ENCODE measurements around the gene MYPOP. TPM values are rescaled to one million over a fixed set of nuclear protein-coding genes. Genes with fewer than 3 reads are reported as not detected.
"Not testable (repeated sequence)": the region's sequence is repeated elsewhere in the genome, so short reads cannot be mapped to it uniquely, and the experiment has no call there.

The MYPOP gene
- total and polyA plus RNA-seq, 12 donors = 7.1 to 17.0 (median 10.0) TPM

- intact Hi-C loops (cut with DNase I) = no loop called here
- 92 to 94% methylated on average over 32 to 34 of the region's 34 CpGs for WGBS, 2 donors
- ATAC-seq = no peak
Measured at GRCh38 chr19:45872095-45872919, 30.1 kb downstream of the MYPOP start.

GRCh38 chr19:45870798-45871197, 31.6 kb downstream of the MYPOP start:
- no peaks in the 10 kb centered on the region for H3K4me1 ChIP-seq
- no peak overlapping the region for H3K27ac ChIP-seq
- H3K27me3 ChIP-seq = peaks cover 0 to 9% (median 3%) of the 10 kb centered on the region in 7 donors
- WGBS, 2 donors = 80 to 83% methylated on average over 5 of the region's 5 CpGs
- H3K36me3 ChIP-seq = no peaks in the 10 kb centered on the region
- H3K9me3 ChIP-seq = no peaks in the 10 kb centered on the region
- TF ChIP-seq CTCF (IDR thresholded peaks at IDR 0.05) = no peak
- intact Hi-C loops (cut with DNase I) = no loop called here
- DNase-seq = no peak
- no peak overlapping the region for H3K4me3 ChIP-seq
- ATAC-seq = no peak

More at GRCh38 chr19:45872095-45872919, 30.1 kb downstream of the MYPOP start:
- Histone ChIP-seq H3K27ac (no peak overlapping the region), H3K4me3 (no peak overlapping the region), H3K9me3 (no peaks in the 10 kb centered on the region), H3K36me3 (no peaks in the 10 kb centered on the region), H3K4me1 (peaks cover 5 to 12% (median 10%) of the 10 kb centered on the region in 9 donors), H3K27me3 (peaks cover 0 to 16% (median 0%) of the 10 kb centered on the region in 7 donors)
- no peak for TF ChIP-seq CTCF (IDR thresholded peaks at IDR 0.05)
- no peak for DNase-seq

GRCh38 chr19:45867241-45867640, 35.2 kb downstream of the MYPOP start:
- 56 to 78% methylated on average over 4 of the region's 4 CpGs for WGBS, 2 donors
- ATAC-seq; intact Hi-C loops (cut with DNase I): not testable (repeated sequence)

GRCh38 chr19:45866400-45867176, 35.8 kb downstream of the MYPOP start:
- H3K27me3 ChIP-seq = peaks cover 0 to 31% (median 23%) of the 10 kb centered on the region in 7 donors
- TF ChIP-seq CTCF (IDR thresholded peaks at IDR 0.05) = no peak
- no peak overlapping the region for H3K4me3 ChIP-seq
- peaks cover 0 to 3% (median 0%) of the 10 kb centered on the region in 9 donors for H3K36me3 ChIP-seq
- 52 to 55% methylated on average over 11 of the region's 11 CpGs for WGBS, 2 donors
- peaks cover 0 to 23% (median 20%) of the 10 kb centered on the region in 9 donors for H3K4me1 ChIP-seq
- no peaks in the 10 kb centered on the region for H3K9me3 ChIP-seq
- no peak overlapping the region for H3K27ac ChIP-seq
- DNase-seq = no peak
- intact Hi-C loops (cut with DNase I) = no loop called here
- ATAC-seq = no peak

More at GRCh38 chr19:45867241-45867640, 35.2 kb downstream of the MYPOP start:
- H3K27ac ChIP-seq, DNase-seq, H3K4me3 ChIP-seq, H3K36me3 ChIP-seq, H3K9me3 ChIP-seq: not testable (repeated sequence)
- peaks cover 0 to 16% (median 14%) of the 10 kb centered on the region in 9 donors for H3K4me1 ChIP-seq
- H3K27me3 ChIP-seq = peaks cover 0 to 31% (median 23%) of the 10 kb centered on the region in 7 donors

All from heart right ventricle (tissue), 16 donors.